ENCODE measurements around the gene RAD52. TPM values are rescaled to one million over a fixed set of nuclear protein-coding genes. Genes with fewer than 3 reads are reported as not detected.

The RAD52 gene
- total RNA-seq, 1 experiment from 2014 or later, result 15.3 TPM

GRCh38 chr12:863285-863684 lies 86.2 kb downstream of the RAD52 start:
- H2AK5ac ChIP-seq (ENCODE audit: insufficient read length, low read length), result no peak overlapping the region
- no peak for DNase-seq
- Mint-ChIP-seq H3K4me1 (no peaks in the 10 kb centered on the region), H3K9me3 (no peaks in the 10 kb centered on the region), H3K4me3 (no peak overlapping the region), H3K27me3 (ENCODE audit: low read depth) (no peaks in the 10 kb centered on the region), H3K27ac (no peak overlapping the region), H3K36me3 (ENCODE audit: insufficient read depth in 1 of 3, low read depth in 3 of 3) (peaks cover 16 to 61% (median 54%) of the 10 kb centered on the region in 3 experiments)
- H4K8ac ChIP-seq (replicated peaks; ENCODE audit: insufficient read length, low read depth, low read length), result no peak overlapping the region
- no peak overlapping the region for H2BK120ac ChIP-seq (ENCODE audit: low read depth, low read length, poor library complexity, severe bottlenecking)
- H3K9ac ChIP-seq (ENCODE audit: extremely low read depth, insufficient read length, low read length), result no peak overlapping the region
- H4K91ac ChIP-seq (ENCODE audit: insufficient read length, low read depth, low read length), result no peak overlapping the region
- no peaks in the 10 kb centered on the region for H3K4me1 ChIP-seq (ENCODE audit: insufficient read depth, low read length)
- H2BK15ac ChIP-seq (ENCODE audit: low read depth, low read length), result no peak overlapping the region
- no peak overlapping the region for H2BK12ac ChIP-seq (ENCODE audit: insufficient read length, low read depth, low read length)
- no peak overlapping the region for H3K4ac ChIP-seq (ENCODE audit: low read depth, low read length)
- no peaks in the 10 kb centered on the region for H3K79me1 ChIP-seq (ENCODE audit: insufficient read depth, low read depth, low read length, poor library complexity, severe bottlenecking)
- H4K5ac ChIP-seq (ENCODE audit: insufficient read length, low read depth, low read length), result no peak overlapping the region
- no CpG with 5 or more reads among the region's 1 CpG for WGBS (ENCODE audit: extremely low coverage, insufficient read length, low lambda C conversion rate)
- no peak overlapping the region for H3K18ac ChIP-seq (ENCODE audit: insufficient read length, low read depth, low read length)
- H4K20me1 ChIP-seq (ENCODE audit: control insufficient read depth, insufficient read depth, insufficient read length), result no peaks in the 10 kb centered on the region
- no peak overlapping the region for H3K4me2 ChIP-seq (ENCODE audit: insufficient read depth, insufficient read length, low read length)
- no peak overlapping the region for H3K56ac ChIP-seq (ENCODE audit: insufficient read length, low read depth, low read length)
- H3T11ph ChIP-seq (ENCODE audit: low read length), result no peak overlapping the region
- no peak for TF ChIP-seq CTCF (conservative IDR thresholded peaks at IDR 0.05)
- no peak overlapping the region for H2BK5ac ChIP-seq (ENCODE audit: insufficient read length, low read length)
- no peak overlapping the region for H3K27ac ChIP-seq (ENCODE audit: insufficient read length, low read depth, low read length)
- H3K9me3 ChIP-seq (ENCODE audit: control insufficient read depth, low read depth, low read length), result no peaks in the 10 kb centered on the region
- no peak overlapping the region for H3K23ac ChIP-seq (ENCODE audit: insufficient read length, low read depth, low read length)
- no peaks in the 10 kb centered on the region for H3K79me2 ChIP-seq (ENCODE audit: insufficient read depth, low read length)
- no peak overlapping the region for H2BK20ac ChIP-seq (ENCODE audit: low read depth, low read length, poor library complexity, severe bottlenecking)
- H2AFZ ChIP-seq (ENCODE audit: low read length), result no peak overlapping the region
- no peaks in the 10 kb centered on the region for H3K23me2 ChIP-seq (ENCODE audit: insufficient read length, low read depth, low read length, poor library complexity, severe bottlenecking)
- H3K14ac ChIP-seq (ENCODE audit: insufficient read depth, low read length), result no peak overlapping the region
- H3K27me3 ChIP-seq (ENCODE audit: insufficient read depth, low read length), result no peaks in the 10 kb centered on the region
